PC-3 (cell line): Measurements from ENCODE around the gene ZDBF2. TPM values are rescaled to one million over a fixed set of nuclear protein-coding genes. Genes with fewer than 3 reads are reported as not detected.

ENCODE experiments used
- ATAC-seq: fragments of 200-7000 bp; cut with Tn5 transposase; 2 replicates; pipeline ENCODE4 v1.9.1; 2020; ENCODE audit warnings: mild to moderate bottlenecking, moderate library complexity
- BruUV-seq: library from RNA; stranded (reverse); fragments of 400-500 nt; replicated peaks from 2 replicates; lab custom pipeline; 2021; lab: Mats Ljungman, UMichigan
- CTCF ChIA-PET: fragments of 300-600 bp; sonication (Branson Sonifier 250); formaldehyde crosslinking; loops from one replicate; lab custom pipeline; 2022; ENCODE audit warnings: antibody characterized with exemption; lab: Charles Lee
- POLR2A ChIA-PET: fragments of 300-600 bp; sonication (Branson Sonifier 250); formaldehyde crosslinking; loops from one replicate; lab custom pipeline; 2022; ENCODE audit warnings: antibody characterized with exemption; ENCODE audit not compliant: unreplicated experiment; lab: Charles Lee
- DNase-seq: peaks from one replicate; pipeline ENCODE4 v3.0.0-alpha.2; 2015
- H2AFZ ChIP-seq: fragments of 300-600 bp; sonication (generic); 2 replicates; pipeline ENCODE4 v1.6.0; 2016; ENCODE audit warnings: antibody characterized with exemption, low read length
- H3F3A ChIP-seq: fragments of 300-600 bp; sonication (generic); one replicate; pipeline ENCODE4 v1.6.0; 2017; ENCODE audit warnings: antibody characterized with exemption, low read length, control low read depth, mild to moderate bottlenecking; ENCODE audit not compliant: unreplicated experiment
- H3K27ac ChIP-seq: fragments of 300-600 bp; sonication (generic); 2 replicates; pipeline ENCODE4 v1.5.1; 2016; ENCODE audit warnings: mild to moderate bottlenecking, low read length
- H3K27me3 ChIP-seq: fragments of 300-600 bp; sonication (generic); 2 replicates; pipeline ENCODE4 v1.6.1; 2016; ENCODE audit warnings: low read length, mixed read lengths
- H3K36me3 ChIP-seq: fragments of 300-600 bp; sonication (generic); 2 replicates; pipeline ENCODE4 v1.6.1; 2016; ENCODE audit warnings: low read depth, mixed run types, low read length, mixed read lengths
- H3K4me1 ChIP-seq: fragments of 300-600 bp; sonication (generic); 2 replicates; pipeline ENCODE4 v1.5.1; 2016; ENCODE audit warnings: low read length; ENCODE audit not compliant: insufficient read depth
- H3K4me2 ChIP-seq: fragments of 300-600 bp; sonication (generic); 2 replicates; pipeline ENCODE4 v1.6.0; 2016; ENCODE audit warnings: low read length
- H3K4me3 ChIP-seq: fragments of 300-600 bp; sonication (generic); 2 replicates; pipeline ENCODE4 v1.5.1; 2016; ENCODE audit warnings: mild to moderate bottlenecking, low read length, mixed read lengths
- H3K79me2 ChIP-seq: fragments of 300-600 bp; sonication (generic); 2 replicates; pipeline ENCODE4 v1.6.1; 2017; ENCODE audit warnings: low read length, mixed read lengths
- H3K9ac ChIP-seq: fragments of 300-600 bp; sonication (generic); 2 replicates; pipeline ENCODE4 v1.6.0; 2016; ENCODE audit warnings: mild to moderate bottlenecking, low read length
- H3K9me2 ChIP-seq: fragments of 300-600 bp; sonication (generic); replicated peaks from 2 replicates; pipeline ENCODE4 v1.6.1; 2016; ENCODE audit warnings: mixed run types, low read length, mixed read lengths
- H3K9me3 ChIP-seq: fragments of 300-600 bp; sonication (generic); 2 replicates; pipeline ENCODE4 v1.6.1; 2016; ENCODE audit warnings: low read length, mixed read lengths
- H4K20me1 ChIP-seq: fragments of 300-600 bp; sonication (generic); 2 replicates; pipeline ENCODE4 v1.6.1; 2016; ENCODE audit warnings: low read length, mixed read lengths
- EZH2 ChIP-seq: fragments of 300-600 bp; sonication (generic); IDR thresholded peaks from one replicate; pipeline ENCODE4 v1.6.1; 2017; ENCODE audit warnings: antibody characterized with exemption, mild to moderate bottlenecking, low read length; ENCODE audit not compliant: unreplicated experiment
- EZH2phosphoT487 ChIP-seq: fragments of 300-600 bp; sonication (generic); IDR thresholded peaks from 2 replicates; pipeline ENCODE4 v1.6.1; 2018; ENCODE audit warnings: mild to moderate bottlenecking, antibody characterized with exemption, low read length, borderline replicate concordance
- intact Hi-C: fragments of 100-400 bp; cut with micrococcal nuclease; formaldehyde crosslinking; loops from 2 replicates; pipeline ENCODE4 v1.9.0; 2023
- total RNA-seq: library from RNA; depleted of rRNA; stranded (reverse); fragments of >200 nt; gene quantifications from 2 replicates; pipeline ENCODE4 v1.2.3, GENCODE V29; 2014
- TF ChIP-seq, protein P1 (sequence below): fragments of 300-600 bp; sonication (generic); conservative IDR thresholded peaks from 2 replicates; pipeline ENCODE4 v1.5.1; 2017; ENCODE audit warnings: antibody characterized with exemption, low read depth, mild to moderate bottlenecking, low read length

The ZDBF2 gene
- total RNA-seq, 1 experiment from 2014 or later: 4.2 TPM

DNA sequence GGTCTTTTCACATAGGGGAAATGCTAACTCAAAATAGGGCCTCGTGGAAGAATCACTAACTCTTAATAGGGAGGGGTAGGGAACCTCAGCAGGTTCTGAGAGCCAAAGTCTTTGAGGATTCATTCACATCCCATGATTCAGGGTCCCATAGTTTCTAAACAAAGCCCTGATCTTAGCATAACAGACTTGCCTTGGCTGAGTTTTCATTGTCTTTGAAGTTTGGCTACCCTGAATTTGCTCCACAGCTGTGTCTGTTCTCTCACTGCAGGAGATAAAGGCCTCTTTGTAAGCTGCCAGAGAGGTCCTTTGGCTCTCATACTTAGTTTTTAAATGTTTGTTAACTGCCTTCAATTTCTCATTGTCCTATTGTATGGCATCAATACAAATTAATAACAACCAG, 54.5 kb downstream of the ZDBF2 start:
- Histone ChIP-seq H3K4me1 (no peaks in the 10 kb centered on the region), H3K9ac (no peak overlapping the region), H3K27me3 (peaks cover 11% of the 10 kb centered on the region), H3F3A (no peaks in the 10 kb centered on the region), H4K20me1 (no peaks in the 10 kb centered on the region), H3K4me3 (no peak overlapping the region), H3K79me2 (no peaks in the 10 kb centered on the region), H3K36me3 (no peaks in the 10 kb centered on the region), H2AFZ (no peak overlapping the region), H3K9me2 (no peaks in the 10 kb centered on the region), H3K9me3 (no peaks in the 10 kb centered on the region), H3K27ac (no peak overlapping the region), H3K4me2 (no peak overlapping the region)
- POLR2A ChIA-PET: no interaction called here
- BruUV-seq: no TSS peak
- TF ChIP-seq EZH2phosphoT487 (no peak), EZH2 (no peak)
- TF ChIP-seq, protein P1, sequence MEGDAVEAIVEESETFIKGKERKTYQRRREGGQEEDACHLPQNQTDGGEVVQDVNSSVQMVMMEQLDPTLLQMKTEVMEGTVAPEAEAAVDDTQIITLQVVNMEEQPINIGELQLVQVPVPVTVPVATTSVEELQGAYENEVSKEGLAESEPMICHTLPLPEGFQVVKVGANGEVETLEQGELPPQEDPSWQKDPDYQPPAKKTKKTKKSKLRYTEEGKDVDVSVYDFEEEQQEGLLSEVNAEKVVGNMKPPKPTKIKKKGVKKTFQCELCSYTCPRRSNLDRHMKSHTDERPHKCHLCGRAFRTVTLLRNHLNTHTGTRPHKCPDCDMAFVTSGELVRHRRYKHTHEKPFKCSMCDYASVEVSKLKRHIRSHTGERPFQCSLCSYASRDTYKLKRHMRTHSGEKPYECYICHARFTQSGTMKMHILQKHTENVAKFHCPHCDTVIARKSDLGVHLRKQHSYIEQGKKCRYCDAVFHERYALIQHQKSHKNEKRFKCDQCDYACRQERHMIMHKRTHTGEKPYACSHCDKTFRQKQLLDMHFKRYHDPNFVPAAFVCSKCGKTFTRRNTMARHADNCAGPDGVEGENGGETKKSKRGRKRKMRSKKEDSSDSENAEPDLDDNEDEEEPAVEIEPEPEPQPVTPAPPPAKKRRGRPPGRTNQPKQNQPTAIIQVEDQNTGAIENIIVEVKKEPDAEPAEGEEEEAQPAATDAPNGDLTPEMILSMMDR: no peak
- no peak for DNase-seq
- CTCF ChIA-PET: no interaction called here
- no peak for ATAC-seq
- intact Hi-C loops: no loop called here

DNA sequence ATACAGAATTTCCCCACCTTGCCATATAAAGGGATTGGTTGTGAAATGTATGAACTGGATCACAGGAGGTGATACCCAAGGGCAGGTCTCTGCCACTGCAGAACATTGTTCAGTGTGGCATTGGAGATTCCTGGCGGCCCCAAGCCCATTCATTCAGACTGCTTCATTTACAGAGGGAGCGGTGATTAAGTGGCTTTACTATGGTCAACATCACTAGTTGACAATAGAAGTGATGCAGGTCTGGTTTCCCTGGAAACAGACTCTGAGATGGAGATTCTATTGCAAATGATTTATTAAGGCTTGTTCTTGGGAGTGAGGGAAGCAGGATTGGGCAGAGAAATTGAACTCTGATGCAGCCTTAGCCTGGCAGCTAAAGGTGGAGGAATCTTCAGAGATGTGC, 62.4 kb downstream of the ZDBF2 start:
- ATAC-seq: no peak
- Histone ChIP-seq H3K9me2 (no peaks in the 10 kb centered on the region), H3K27me3 (peaks cover 32% of the 10 kb centered on the region), H3K36me3 (no peaks in the 10 kb centered on the region), H3K79me2 (no peaks in the 10 kb centered on the region), H3K27ac (no peak overlapping the region), H2AFZ (no peak overlapping the region), H3K9me3 (no peaks in the 10 kb centered on the region), H3F3A (no peaks in the 10 kb centered on the region), H4K20me1 (no peaks in the 10 kb centered on the region), H3K4me3 (no peak overlapping the region), H3K4me2 (no peak overlapping the region), H3K4me1 (no peaks in the 10 kb centered on the region), H3K9ac (no peak overlapping the region)
- ChIA-PET POLR2A (no interaction called here), CTCF (no interaction called here)
- BruUV-seq: no TSS peak
- intact Hi-C loops: no loop called here
- TF ChIP-seq EZH2phosphoT487 (no peak), EZH2 (no peak)
- TF ChIP-seq, protein P1: no peak
- DNase-seq: no peak

DNA sequence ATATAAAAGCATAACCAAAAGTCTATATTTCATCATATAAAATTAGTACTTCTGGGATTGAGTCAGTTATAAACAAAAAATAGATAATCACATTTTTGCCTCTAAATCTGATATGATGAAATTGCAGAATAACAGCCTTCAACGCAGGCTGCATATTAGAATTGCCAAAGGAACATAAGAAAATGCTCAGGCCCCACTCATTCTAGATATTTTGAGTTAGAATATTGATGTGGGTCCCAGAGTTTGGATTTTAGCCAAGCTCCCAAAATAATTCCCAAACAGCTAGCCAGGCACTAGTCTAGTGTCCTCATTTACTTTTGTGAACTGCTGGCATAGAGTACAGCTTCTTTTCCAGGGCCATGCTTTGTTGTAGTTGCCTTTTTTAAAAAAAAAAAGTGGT, 63.5 kb downstream of the ZDBF2 start:
- DNase-seq (no peak), ATAC-seq (no peak)
- no peaks in the 10 kb centered on the region for H3K4me1 ChIP-seq
- H3K4me2 ChIP-seq: no peak overlapping the region
- H3K9me2 ChIP-seq: no peaks in the 10 kb centered on the region
- CTCF ChIA-PET: no interaction called here
- no peaks in the 10 kb centered on the region for H3F3A ChIP-seq
- H3K4me3 ChIP-seq: no peak overlapping the region
- H3K79me2 ChIP-seq: no peaks in the 10 kb centered on the region
- H3K36me3 ChIP-seq: no peaks in the 10 kb centered on the region
- intact Hi-C loops: no loop called here
- POLR2A ChIA-PET: no interaction called here
- TF ChIP-seq, protein P1: no peak
- no peak for TF ChIP-seq EZH2phosphoT487
- TF ChIP-seq EZH2: no peak
- no peaks in the 10 kb centered on the region for H3K9me3 ChIP-seq
- no peak overlapping the region for H3K27ac ChIP-seq
- no peaks in the 10 kb centered on the region for H4K20me1 ChIP-seq
- no TSS peak for BruUV-seq
- peaks cover 26% of the 10 kb centered on the region for H3K27me3 ChIP-seq
- H2AFZ ChIP-seq: no peak overlapping the region
- H3K9ac ChIP-seq: no peak overlapping the region
